NCI-H226 (cell line): ENCODE results near the gene PMP22.
"Not testable (repeated sequence)": the region's sequence is repeated elsewhere in the genome, so short reads cannot be mapped to it uniquely, and the experiment has no call there.

ENCODE experiments used
- DNase-seq: peaks from one replicate; pipeline ENCODE4 v3.0.0-alpha.2; 2015

The PMP22 gene

GRCh38 chr17:15250135-15250860 is 14.8 kb downstream of the PMP22 start:
- no peak for DNase-seq

GRCh38 chr17:15249487-15249886 is 15.6 kb downstream of the PMP22 start:
- no peak for DNase-seq

GRCh38 chr17:15247891-15248529 is 17.1 kb downstream of the PMP22 start:
- DNase-seq = no peak

GRCh38 chr17:15245054-15245453 is 20.1 kb downstream of the PMP22 start:
- DNase-seq = no peak

- DNase-seq = no peak
These were observed 24.5 kb downstream of the PMP22 start for GRCh38 chr17:15240644-15241043.

GRCh38 chr17:15239491-15239890 is 25.6 kb downstream of the PMP22 start:
- DNase-seq = no peak

- DNase-seq = no peak
These were observed 26.3 kb downstream of the PMP22 start for GRCh38 chr17:15238676-15239422.

GRCh38 chr17:15238057-15238456 is 27.1 kb downstream of the PMP22 start:
- DNase-seq = no peak

- DNase-seq = no peak
These were observed 28.1 kb downstream of the PMP22 start for GRCh38 chr17:15237106-15237425.

GRCh38 chr17:15236281-15237105 is 28.6 kb downstream of the PMP22 start:
- DNase-seq = no peak

GRCh38 chr17:15233971-15234370 is 31.2 kb downstream of the PMP22 start:
- DNase-seq = no peak

- peak; percentile 48 for DNase-seq
These were observed 31.9 kb downstream of the PMP22 start for GRCh38 chr17:15233022-15233805.

GRCh38 chr17:15232517-15232915 is 32.6 kb downstream of the PMP22 start:
- peak; percentile 49 for DNase-seq

- no peak for DNase-seq
These were observed 33.1 kb downstream of the PMP22 start for GRCh38 chr17:15231851-15232516.

GRCh38 chr17:15230866-15231265 is 34.3 kb downstream of the PMP22 start:
- DNase-seq = no peak

GRCh38 chr17:15221827-15222226 is 43.3 kb downstream of the PMP22 start:
- not testable (repeated sequence) for DNase-seq

GRCh38 chr17:15220785-15221184 is 44.3 kb downstream of the PMP22 start:
- no peak for DNase-seq

GRCh38 chr17:15216481-15216880 is 48.6 kb downstream of the PMP22 start:
- DNase-seq = no peak

- no peak for DNase-seq
These were observed 51.6 kb downstream of the PMP22 start for GRCh38 chr17:15213381-15214087.

- no peak for DNase-seq
These were observed 54.9 kb downstream of the PMP22 start for GRCh38 chr17:15210247-15210646.

GRCh38 chr17:15203062-15203461 is 62.1 kb downstream of the PMP22 start:
- DNase-seq = not testable (repeated sequence)
